ENCODE data around the gene TBC1D5.

The TBC1D5 gene

DNA sequence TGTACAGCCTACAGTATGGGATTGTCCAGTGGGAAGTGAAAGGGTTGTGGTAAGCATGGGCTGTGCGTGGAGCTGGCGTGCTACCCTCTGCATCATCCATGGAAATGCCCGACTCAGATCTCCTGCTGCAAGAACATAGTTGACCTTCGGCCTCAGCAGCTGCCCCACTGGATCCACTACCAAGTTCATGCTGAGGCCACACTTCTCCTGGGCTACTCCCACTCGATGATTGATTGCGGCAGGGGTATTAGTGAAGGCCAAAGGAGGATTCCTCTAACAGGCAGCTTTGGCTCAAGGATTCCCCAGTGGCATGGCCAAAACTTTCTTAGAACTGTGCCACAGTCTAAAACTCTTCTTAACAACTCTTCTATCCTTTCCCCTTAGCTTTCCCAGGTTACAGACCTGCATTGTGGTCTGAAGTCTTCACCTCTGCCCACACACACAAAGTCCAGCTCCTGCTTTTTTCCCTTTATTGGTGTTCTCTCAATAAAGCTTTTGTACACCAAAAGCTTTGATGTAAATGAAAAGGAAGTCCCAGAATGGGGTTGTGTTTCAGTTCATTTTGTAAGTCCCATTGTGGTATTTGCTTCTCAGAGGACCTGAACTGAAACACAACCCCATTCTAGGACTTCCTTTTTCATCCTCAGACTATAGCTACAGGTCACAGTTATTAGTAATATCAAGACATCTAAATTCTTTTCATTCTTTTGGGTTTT, 4.9 kb upstream of the TBC1D5 start:
- Histone ChIP-seq H3K9me3 (ENCODE audit: control insufficient read depth in 1 of 2, low read length in 2 of 2) (no peaks in the 10 kb centered on the region), H3K27ac (ENCODE audit: low read length) (no peak overlapping the region), H3K4me3 (ENCODE audit: low read depth in 1 of 2, low read length in 2 of 2) (no peak overlapping the region), H3K27me3 (ENCODE audit: low read depth, low read length) (no peaks in the 10 kb centered on the region), H3K36me3 (ENCODE audit: control insufficient read depth in 1 of 2, insufficient read depth in 2 of 2, low read length in 2 of 2) (no peaks in the 10 kb centered on the region), H3K4me1 (ENCODE audit: control insufficient read depth in 1 of 2, insufficient read depth in 2 of 2, low read length in 2 of 2) (peaks cover 4 to 5% of the 10 kb centered on the region in 2 donors)

DNA sequence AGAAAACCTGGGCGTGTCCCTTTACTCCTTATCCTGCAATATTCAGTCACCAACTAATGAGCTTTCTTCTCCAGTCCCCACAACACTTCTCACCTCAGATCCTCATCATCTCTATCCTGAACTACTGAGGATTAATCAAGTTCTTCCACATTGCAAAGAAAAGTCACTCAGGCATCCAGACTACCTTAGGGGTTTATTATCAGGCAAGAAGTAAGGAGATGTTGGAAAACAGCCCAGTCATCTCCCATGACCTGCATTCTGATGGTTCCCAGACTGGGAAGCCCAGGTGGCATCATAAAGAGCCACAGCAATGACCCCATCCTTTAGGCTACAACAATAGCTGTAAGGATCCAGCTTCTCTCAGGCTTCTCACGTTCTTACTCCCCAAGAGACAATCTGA, 3.5 kb upstream of the TBC1D5 start:
- H3K27ac ChIP-seq (ENCODE audit: low read length): no peak overlapping the region
- H3K27me3 ChIP-seq (ENCODE audit: low read depth, low read length): no peaks in the 10 kb centered on the region
- peaks cover 7 to 11% of the 10 kb centered on the region in 2 donors for H3K4me1 ChIP-seq (ENCODE audit: control insufficient read depth in 1 of 2, insufficient read depth in 2 of 2, low read length in 2 of 2)
- no peaks in the 10 kb centered on the region for H3K9me3 ChIP-seq (ENCODE audit: control insufficient read depth in 1 of 2, low read length in 2 of 2)
- H3K36me3 ChIP-seq (ENCODE audit: control insufficient read depth in 1 of 2, insufficient read depth in 2 of 2, low read length in 2 of 2): no peaks in the 10 kb centered on the region
- H3K4me3 ChIP-seq (ENCODE audit: low read depth in 1 of 2, low read length in 2 of 2): no peak overlapping the region

DNA sequence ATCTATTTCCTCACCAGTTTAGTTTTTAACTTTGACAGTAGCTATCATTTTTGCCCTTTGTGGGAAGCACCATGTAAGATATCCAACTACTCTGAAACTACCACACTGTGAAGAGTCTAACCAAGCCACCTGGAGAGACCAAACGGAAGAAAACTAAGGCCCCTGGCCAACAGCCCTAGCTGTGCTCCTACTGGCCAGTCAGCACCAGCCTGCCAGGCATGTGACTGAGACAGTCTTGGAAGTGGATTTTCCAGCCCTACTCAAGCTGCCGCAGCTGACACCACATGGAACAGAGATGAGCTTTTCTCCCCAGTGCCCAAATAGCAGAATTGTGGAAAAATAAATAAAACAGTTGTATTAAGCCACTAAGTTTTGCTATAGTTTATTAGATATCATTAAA, 2.9 kb upstream of the TBC1D5 start:
- Histone ChIP-seq H3K27ac (ENCODE audit: low read length) (no peak overlapping the region), H3K4me1 (ENCODE audit: control insufficient read depth in 1 of 2, insufficient read depth in 2 of 2, low read length in 2 of 2) (peaks cover 12 to 17% of the 10 kb centered on the region in 2 donors), H3K36me3 (ENCODE audit: control insufficient read depth in 1 of 2, insufficient read depth in 2 of 2, low read length in 2 of 2) (no peaks in the 10 kb centered on the region), H3K27me3 (ENCODE audit: low read depth, low read length) (no peaks in the 10 kb centered on the region), H3K9me3 (ENCODE audit: control insufficient read depth in 1 of 2, low read length in 2 of 2) (no peaks in the 10 kb centered on the region), H3K4me3 (ENCODE audit: low read depth in 1 of 2, low read length in 2 of 2) (no peak overlapping the region)

DNA sequence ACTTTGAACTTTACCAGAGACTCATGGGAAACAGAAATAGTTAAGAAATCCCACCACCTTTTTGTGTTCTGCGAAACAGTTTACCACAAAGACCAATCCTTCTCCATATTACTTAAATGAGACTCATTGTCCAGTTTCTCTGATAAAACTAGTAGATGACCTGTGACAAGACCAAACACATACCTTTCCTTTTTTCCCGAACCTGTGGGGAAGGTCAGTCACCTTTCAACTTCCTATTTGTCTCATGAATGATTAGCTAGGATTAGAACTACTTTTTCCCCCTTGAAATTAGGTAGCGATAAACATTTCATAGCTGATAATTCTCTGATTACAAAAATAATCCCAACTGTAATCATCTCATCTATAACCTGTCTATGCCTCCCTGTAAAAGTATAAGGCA, 2.3 kb upstream of the TBC1D5 start:
- Histone ChIP-seq H3K36me3 (ENCODE audit: control insufficient read depth in 1 of 2, insufficient read depth in 2 of 2, low read length in 2 of 2) (no peaks in the 10 kb centered on the region), H3K27me3 (ENCODE audit: low read depth, low read length) (no peaks in the 10 kb centered on the region), H3K27ac (ENCODE audit: low read length) (no peak overlapping the region), H3K9me3 (ENCODE audit: control insufficient read depth in 1 of 2, low read length in 2 of 2) (no peaks in the 10 kb centered on the region), H3K4me3 (ENCODE audit: low read depth in 1 of 2, low read length in 2 of 2) (no peak overlapping the region), H3K4me1 (ENCODE audit: control insufficient read depth in 1 of 2, insufficient read depth in 2 of 2, low read length in 2 of 2) (peaks cover 12 to 21% of the 10 kb centered on the region in 2 donors)

DNA sequence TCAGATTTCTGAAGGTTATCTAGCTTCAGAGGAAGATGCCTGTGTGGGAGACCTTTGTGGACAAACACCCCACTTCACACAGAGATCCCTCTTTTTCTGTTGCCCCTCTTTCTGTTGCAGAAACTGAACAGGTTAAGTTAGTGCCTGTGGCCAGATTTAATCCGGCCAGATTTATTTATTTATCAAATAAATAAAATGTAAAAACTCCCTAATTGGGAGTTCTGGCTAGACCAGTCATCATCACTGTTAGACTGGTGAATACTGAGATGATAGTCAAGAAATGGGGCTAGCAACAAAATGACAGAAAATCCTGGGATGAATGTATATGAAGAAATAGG, 1.2 kb upstream of the TBC1D5 start:
- Histone ChIP-seq H3K4me3 (ENCODE audit: low read depth in 1 of 2, low read length in 2 of 2) (peak overlapping the region in 1 of 2 donors; percentile 89), H3K27me3 (ENCODE audit: low read depth, low read length) (no peaks in the 10 kb centered on the region), H3K36me3 (ENCODE audit: control insufficient read depth in 1 of 2, insufficient read depth in 2 of 2, low read length in 2 of 2) (no peaks in the 10 kb centered on the region), H3K4me1 (ENCODE audit: control insufficient read depth in 1 of 2, insufficient read depth in 2 of 2, low read length in 2 of 2) (peaks cover 8 to 29% of the 10 kb centered on the region in 2 donors), H3K27ac (ENCODE audit: low read length) (peak overlapping the region; percentile 95), H3K9me3 (ENCODE audit: control insufficient read depth in 1 of 2, low read length in 2 of 2) (no peaks in the 10 kb centered on the region)

DNA sequence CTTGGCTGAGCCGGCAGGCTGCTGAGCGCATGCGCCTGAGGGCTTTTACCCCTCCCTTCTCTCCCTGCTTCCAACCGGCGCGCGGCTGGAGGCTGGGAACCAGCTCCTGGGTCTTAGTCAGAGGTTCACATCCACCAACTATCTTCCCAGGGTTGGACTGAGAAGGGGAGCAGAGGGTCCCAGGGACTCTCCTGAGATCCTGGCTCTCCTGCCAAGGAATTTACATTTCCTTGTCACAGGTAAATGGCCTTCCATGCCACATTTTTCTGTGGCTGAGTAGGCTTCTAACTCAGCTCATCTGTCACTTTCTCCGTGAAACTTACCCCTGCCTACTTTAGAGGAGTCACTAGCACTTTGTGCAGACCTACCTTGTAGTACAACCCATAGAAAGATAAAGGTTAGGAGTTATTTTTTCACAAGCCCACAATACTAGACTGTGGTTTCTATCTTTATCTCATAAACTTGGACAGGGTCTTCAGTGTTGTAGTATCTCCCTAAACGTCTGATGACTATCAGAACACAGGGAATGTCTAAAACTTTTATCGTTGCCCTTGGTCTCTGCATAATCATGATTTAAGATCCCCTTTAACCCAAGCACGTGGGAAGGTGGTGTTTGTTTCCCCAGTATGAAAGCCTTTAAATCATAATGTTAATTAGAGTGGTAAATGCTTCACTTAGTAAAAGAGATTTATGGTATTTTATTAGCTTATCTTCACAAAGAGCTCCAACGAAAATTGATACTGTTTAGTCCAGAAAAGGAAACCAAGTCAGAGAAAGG, 638 bp upstream of the TBC1D5 start:
- Histone ChIP-seq H3K4me1 (ENCODE audit: control insufficient read depth in 1 of 2, insufficient read depth in 2 of 2, low read length in 2 of 2) (peaks cover 8 to 29% of the 10 kb centered on the region in 2 donors), H3K9me3 (ENCODE audit: control insufficient read depth in 1 of 2, low read length in 2 of 2) (no peaks in the 10 kb centered on the region), H3K27me3 (ENCODE audit: low read depth, low read length) (no peaks in the 10 kb centered on the region), H3K36me3 (ENCODE audit: control insufficient read depth in 1 of 2, insufficient read depth in 2 of 2, low read length in 2 of 2) (no peaks in the 10 kb centered on the region), H3K27ac (ENCODE audit: low read length) (peak overlapping the region; percentile 95), H3K4me3 (ENCODE audit: low read depth in 1 of 2, low read length in 2 of 2) (peak overlapping the region; percentile 89 to 93)

DNA sequence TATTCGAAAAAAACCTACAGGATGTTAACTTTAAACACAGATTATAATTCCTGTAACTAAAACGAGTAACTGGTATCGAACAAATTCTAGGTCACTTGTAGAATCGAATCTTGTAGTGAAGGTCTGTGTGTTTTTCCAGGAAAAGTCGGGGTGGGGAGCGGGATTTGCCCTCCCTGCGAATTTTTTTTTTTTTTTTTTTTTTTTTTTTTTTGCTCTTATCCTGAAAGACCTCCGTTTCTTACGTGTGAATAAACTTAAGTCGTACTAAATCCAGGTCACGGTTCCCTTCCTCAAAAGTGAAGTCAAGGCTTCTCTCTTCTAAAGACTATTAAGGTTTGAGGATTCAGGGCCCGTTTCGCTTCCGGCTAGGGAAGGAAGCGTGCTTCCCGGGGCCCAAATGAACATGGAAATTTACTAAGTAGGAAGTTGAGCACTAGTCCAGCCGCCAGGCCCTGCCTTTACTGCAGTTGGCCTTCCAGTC, 770 bp downstream of the TBC1D5 start:
- H3K27ac ChIP-seq (ENCODE audit: low read length): peak overlapping the region; percentile 95
- peaks cover 8 to 29% of the 10 kb centered on the region in 2 donors for H3K4me1 ChIP-seq (ENCODE audit: control insufficient read depth in 1 of 2, insufficient read depth in 2 of 2, low read length in 2 of 2)

DNA sequence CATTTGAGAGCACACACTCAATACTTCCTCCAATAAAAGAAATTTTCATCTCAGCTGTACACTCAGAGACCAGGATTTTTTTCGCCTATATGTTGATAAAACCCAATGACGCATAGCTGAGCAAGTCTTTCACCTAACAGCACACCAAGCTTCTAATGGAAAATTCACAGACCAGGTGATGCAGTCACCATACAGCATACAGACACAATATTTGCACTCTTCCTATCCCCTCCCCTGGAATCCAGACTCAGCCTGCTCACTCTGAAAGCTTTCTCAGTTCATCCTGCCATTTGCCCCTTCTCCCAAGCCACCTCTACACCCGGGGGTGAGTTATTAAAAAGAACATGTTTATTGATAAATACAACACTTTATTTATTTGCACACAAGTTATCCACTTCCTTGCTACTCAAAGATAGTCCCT, 1.7 kb downstream of the TBC1D5 start:
- Histone ChIP-seq H3K4me3 (ENCODE audit: low read depth in 1 of 2, low read length in 2 of 2) (peak overlapping the region in 1 of 2 donors; percentile 70), H3K4me1 (ENCODE audit: control insufficient read depth in 1 of 2, insufficient read depth in 2 of 2, low read length in 2 of 2) (peaks cover 8 to 29% of the 10 kb centered on the region in 2 donors), H3K9me3 (ENCODE audit: control insufficient read depth in 1 of 2, low read length in 2 of 2) (no peaks in the 10 kb centered on the region), H3K27me3 (ENCODE audit: low read depth, low read length) (no peaks in the 10 kb centered on the region), H3K27ac (ENCODE audit: low read length) (peak overlapping the region; percentile 95), H3K36me3 (ENCODE audit: control insufficient read depth in 1 of 2, insufficient read depth in 2 of 2, low read length in 2 of 2) (no peaks in the 10 kb centered on the region)

More for the DNA sequence above, 770 bp downstream of the TBC1D5 start:
- no peaks in the 10 kb centered on the region for H3K27me3 ChIP-seq (ENCODE audit: low read depth, low read length)
- H3K36me3 ChIP-seq (ENCODE audit: control insufficient read depth in 1 of 2, insufficient read depth in 2 of 2, low read length in 2 of 2): no peaks in the 10 kb centered on the region
- H3K4me3 ChIP-seq (ENCODE audit: low read depth in 1 of 2, low read length in 2 of 2): peak overlapping the region; percentile 70 to 93
- no peaks in the 10 kb centered on the region for H3K9me3 ChIP-seq (ENCODE audit: control insufficient read depth in 1 of 2, low read length in 2 of 2)

DNA sequence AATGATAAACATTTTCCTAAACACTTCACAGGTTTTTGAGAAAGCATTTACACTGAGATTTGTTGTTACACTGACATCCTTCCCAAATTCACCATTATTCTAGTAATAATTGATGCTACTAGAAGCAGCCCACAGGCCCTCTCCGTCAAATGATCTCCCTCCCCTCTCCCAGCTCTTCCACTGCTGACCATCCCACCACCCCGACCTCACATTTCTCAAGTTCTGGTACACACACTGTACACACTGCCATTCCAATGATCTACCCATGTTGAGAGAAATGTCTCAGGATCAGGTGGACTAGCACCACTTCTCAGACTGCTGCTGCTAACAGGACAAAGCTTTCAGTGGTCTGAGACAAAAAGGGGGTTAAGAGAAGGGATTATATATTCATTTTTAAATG, 3.5 kb downstream of the TBC1D5 start:
- Histone ChIP-seq H3K4me1 (ENCODE audit: control insufficient read depth in 1 of 2, insufficient read depth in 2 of 2, low read length in 2 of 2) (peaks cover 8 to 29% of the 10 kb centered on the region in 2 donors), H3K27ac (ENCODE audit: low read length) (no peak overlapping the region), H3K27me3 (ENCODE audit: low read depth, low read length) (no peaks in the 10 kb centered on the region), H3K4me3 (ENCODE audit: low read depth in 1 of 2, low read length in 2 of 2) (no peak overlapping the region), H3K9me3 (ENCODE audit: control insufficient read depth in 1 of 2, low read length in 2 of 2) (no peaks in the 10 kb centered on the region), H3K36me3 (ENCODE audit: control insufficient read depth in 1 of 2, insufficient read depth in 2 of 2, low read length in 2 of 2) (no peaks in the 10 kb centered on the region)

DNA sequence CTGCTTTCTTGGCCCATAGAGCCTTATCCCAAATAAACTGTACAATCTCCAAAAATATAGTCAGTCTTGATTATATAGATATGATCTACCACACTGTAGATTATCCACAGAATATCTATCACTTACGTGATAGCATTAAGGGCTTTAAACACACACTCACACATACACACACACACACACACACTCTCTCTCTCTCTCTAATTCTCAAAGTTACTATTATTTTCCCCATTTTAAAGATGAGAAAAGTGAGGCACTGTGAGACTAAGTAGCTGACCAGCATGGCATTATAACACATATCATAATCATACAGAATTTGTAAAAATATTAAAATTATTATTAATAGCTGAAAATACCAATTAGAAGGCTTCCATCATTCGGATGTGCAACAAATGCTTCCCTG, 4.2 kb downstream of the TBC1D5 start:
- H3K36me3 ChIP-seq (ENCODE audit: control insufficient read depth in 1 of 2, insufficient read depth in 2 of 2, low read length in 2 of 2): no peaks in the 10 kb centered on the region
- no peak overlapping the region for H3K27ac ChIP-seq (ENCODE audit: low read length)
- no peak overlapping the region for H3K4me3 ChIP-seq (ENCODE audit: low read depth in 1 of 2, low read length in 2 of 2)
- no peaks in the 10 kb centered on the region for H3K9me3 ChIP-seq (ENCODE audit: control insufficient read depth in 1 of 2, low read length in 2 of 2)
- peaks cover 8 to 25% of the 10 kb centered on the region in 2 donors for H3K4me1 ChIP-seq (ENCODE audit: control insufficient read depth in 1 of 2, insufficient read depth in 2 of 2, low read length in 2 of 2)
- no peaks in the 10 kb centered on the region for H3K27me3 ChIP-seq (ENCODE audit: low read depth, low read length)

DNA sequence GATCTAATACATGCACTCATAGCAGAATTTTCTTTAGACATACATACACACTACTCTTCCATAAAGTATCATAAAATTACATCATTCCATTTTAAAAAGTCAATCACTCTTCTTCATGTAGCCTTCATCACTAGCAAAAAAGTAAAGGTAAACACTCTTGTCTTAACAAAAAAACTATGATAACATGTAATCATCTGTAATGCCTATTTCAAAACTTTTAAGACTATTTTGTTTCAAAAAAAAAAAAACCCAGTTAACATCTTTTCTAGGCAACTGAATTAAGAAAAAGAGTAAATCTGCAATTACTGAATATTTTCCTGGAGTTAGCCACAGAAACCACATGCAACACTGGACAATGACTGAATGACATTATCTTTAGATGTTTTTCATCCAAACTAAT, 4.8 kb downstream of the TBC1D5 start:
- no peaks in the 10 kb centered on the region for H3K27me3 ChIP-seq (ENCODE audit: low read depth, low read length)
- H3K27ac ChIP-seq (ENCODE audit: low read length): no peak overlapping the region
- no peaks in the 10 kb centered on the region for H3K9me3 ChIP-seq (ENCODE audit: control insufficient read depth in 1 of 2, low read length in 2 of 2)
- H3K4me1 ChIP-seq (ENCODE audit: control insufficient read depth in 1 of 2, insufficient read depth in 2 of 2, low read length in 2 of 2): peaks cover 8 to 24% of the 10 kb centered on the region in 2 donors
- no peaks in the 10 kb centered on the region for H3K36me3 ChIP-seq (ENCODE audit: control insufficient read depth in 1 of 2, insufficient read depth in 2 of 2, low read length in 2 of 2)
- no peak overlapping the region for H3K4me3 ChIP-seq (ENCODE audit: low read depth in 1 of 2, low read length in 2 of 2)
